ENCODE data around the gene FBXO41. TPM values are rescaled to one million over a fixed set of nuclear protein-coding genes. Genes with fewer than 3 reads are reported as not detected.
"Not testable (repeated sequence)": the region's sequence is repeated elsewhere in the genome, so short reads cannot be mapped to it uniquely, and the experiment has no call there.

The FBXO41 gene
- total RNA-seq, 1 donor from 2014 or later = 10.1 TPM

DNA sequence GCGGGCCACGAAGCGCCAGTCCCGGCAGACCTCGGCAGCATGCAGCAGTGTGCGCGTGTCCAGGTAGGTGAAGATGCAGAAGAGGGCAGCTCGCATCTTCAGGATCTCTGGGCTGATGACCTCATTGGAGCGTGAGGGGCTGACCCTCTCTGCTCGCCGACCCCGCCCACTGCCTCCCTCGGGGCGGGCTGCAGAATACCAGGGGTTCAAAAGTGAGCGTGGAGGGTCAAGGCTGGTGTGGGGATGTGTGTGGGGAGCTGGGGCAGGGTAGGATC, 20.0 kb downstream of the FBXO41 start:
- no peak for DNase-seq (ENCODE audit: low read depth)
- Histone ChIP-seq H4K20me1 (ENCODE audit: insufficient read depth, low read length) (peaks cover 27% of the 10 kb centered on the region), H3K9me3 (ENCODE audit: insufficient read depth, low read depth, low read length) (no peaks in the 10 kb centered on the region), H3K4me3 (ENCODE audit: insufficient read depth, low read depth, low read length) (no peak overlapping the region), H3K79me2 (ENCODE audit: insufficient read depth, low read length) (no peaks in the 10 kb centered on the region), H3K9ac (ENCODE audit: low read length) (no peak overlapping the region), H3K4me1 (ENCODE audit: insufficient read depth, low read length) (peaks cover 4% of the 10 kb centered on the region), H3K36me3 (ENCODE audit: insufficient read depth, low read length) (no peaks in the 10 kb centered on the region), H2AFZ (ENCODE audit: low read depth, low read length) (no peak overlapping the region), H3K4me2 (ENCODE audit: low read length) (no peak overlapping the region), H3K27me3 (ENCODE audit: insufficient read depth, low read length) (peaks cover 20% of the 10 kb centered on the region), H3K27ac (ENCODE audit: low read depth, low read length) (no peak overlapping the region)
- peaks cover 19% of the 10 kb centered on the region for H3K27me3 Mint-ChIP-seq (ENCODE audit: low read depth, unreplicated experiment)
- no peak overlapping the region for H3K27ac Mint-ChIP-seq (ENCODE audit: unreplicated experiment)
- peaks cover 14% of the 10 kb centered on the region for H3K4me1 Mint-ChIP-seq (ENCODE audit: low read depth, unreplicated experiment)
- H3K9me3 Mint-ChIP-seq (ENCODE audit: unreplicated experiment) = no peaks in the 10 kb centered on the region
- FAIRE-seq = no peak
- H3K36me3 Mint-ChIP-seq (ENCODE audit: low read depth, unreplicated experiment) = peaks cover 22% of the 10 kb centered on the region
- H3K4me3 Mint-ChIP-seq (ENCODE audit: unreplicated experiment) = no peak overlapping the region
- TF ChIP-seq, protein P1, sequence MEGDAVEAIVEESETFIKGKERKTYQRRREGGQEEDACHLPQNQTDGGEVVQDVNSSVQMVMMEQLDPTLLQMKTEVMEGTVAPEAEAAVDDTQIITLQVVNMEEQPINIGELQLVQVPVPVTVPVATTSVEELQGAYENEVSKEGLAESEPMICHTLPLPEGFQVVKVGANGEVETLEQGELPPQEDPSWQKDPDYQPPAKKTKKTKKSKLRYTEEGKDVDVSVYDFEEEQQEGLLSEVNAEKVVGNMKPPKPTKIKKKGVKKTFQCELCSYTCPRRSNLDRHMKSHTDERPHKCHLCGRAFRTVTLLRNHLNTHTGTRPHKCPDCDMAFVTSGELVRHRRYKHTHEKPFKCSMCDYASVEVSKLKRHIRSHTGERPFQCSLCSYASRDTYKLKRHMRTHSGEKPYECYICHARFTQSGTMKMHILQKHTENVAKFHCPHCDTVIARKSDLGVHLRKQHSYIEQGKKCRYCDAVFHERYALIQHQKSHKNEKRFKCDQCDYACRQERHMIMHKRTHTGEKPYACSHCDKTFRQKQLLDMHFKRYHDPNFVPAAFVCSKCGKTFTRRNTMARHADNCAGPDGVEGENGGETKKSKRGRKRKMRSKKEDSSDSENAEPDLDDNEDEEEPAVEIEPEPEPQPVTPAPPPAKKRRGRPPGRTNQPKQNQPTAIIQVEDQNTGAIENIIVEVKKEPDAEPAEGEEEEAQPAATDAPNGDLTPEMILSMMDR (IDR thresholded peaks at IDR 0.05; ENCODE audit: insufficient read depth, low read depth, low read length) = no peak
- TF ChIP-seq EZH2 (IDR thresholded peaks at IDR 0.05; ENCODE audit: insufficient read depth, low read length) = no peak

DNA sequence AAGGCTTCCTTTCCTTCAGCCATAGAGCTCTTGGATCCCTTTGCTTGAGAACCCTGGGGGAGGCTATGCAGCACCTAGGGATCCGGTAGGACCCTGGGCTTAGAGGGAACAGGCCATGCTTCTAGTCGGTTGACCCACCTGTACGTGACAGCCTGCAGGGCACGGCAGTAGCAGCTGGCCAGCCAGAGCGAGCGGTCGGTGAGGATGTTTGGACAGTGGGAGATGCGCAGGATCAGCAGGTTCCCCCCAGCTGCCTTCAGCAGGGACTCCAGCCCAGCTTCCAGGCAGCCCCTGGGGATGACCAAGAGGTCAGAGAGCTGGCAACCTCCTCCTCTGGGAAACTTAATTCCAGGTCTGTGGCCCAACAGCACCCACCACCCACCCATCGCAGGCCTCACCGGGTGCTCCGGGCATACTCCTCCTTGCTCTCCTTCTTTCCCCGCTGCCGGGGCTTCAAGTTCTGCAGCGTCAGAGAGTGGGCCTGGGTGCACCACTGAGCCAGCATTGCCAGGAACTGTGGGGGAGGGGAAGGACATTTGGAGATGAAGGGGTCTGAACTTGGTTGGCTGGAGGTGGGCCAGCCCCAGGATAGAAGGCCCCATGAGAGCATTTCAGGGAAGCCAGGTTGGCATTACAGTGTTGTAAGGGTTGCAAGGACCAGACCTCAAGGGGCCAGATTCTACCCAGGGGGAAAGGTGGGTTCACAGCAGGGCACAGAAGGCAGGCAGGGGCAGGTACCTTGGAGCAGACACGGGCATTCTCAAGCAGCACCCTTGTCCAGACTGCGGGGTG, 20.5 kb downstream of the FBXO41 start:
- Histone ChIP-seq H3K4me3 (ENCODE audit: insufficient read depth, low read depth, low read length) (no peak overlapping the region), H3K79me2 (ENCODE audit: insufficient read depth, low read length) (no peaks in the 10 kb centered on the region), H4K20me1 (ENCODE audit: insufficient read depth, low read length) (peaks cover 27% of the 10 kb centered on the region), H3K9ac (ENCODE audit: low read length) (no peak overlapping the region), H3K4me2 (ENCODE audit: low read length) (no peak overlapping the region), H3K4me1 (ENCODE audit: insufficient read depth, low read length) (no peaks in the 10 kb centered on the region), H3K36me3 (ENCODE audit: insufficient read depth, low read length) (no peaks in the 10 kb centered on the region), H2AFZ (ENCODE audit: low read depth, low read length) (no peak overlapping the region), H3K9me3 (ENCODE audit: insufficient read depth, low read depth, low read length) (no peaks in the 10 kb centered on the region), H3K27ac (ENCODE audit: low read depth, low read length) (no peak overlapping the region), H3K27me3 (ENCODE audit: insufficient read depth, low read length) (peaks cover 19% of the 10 kb centered on the region)
- Mint-ChIP-seq H3K36me3 (ENCODE audit: low read depth, unreplicated experiment) (peaks cover 26% of the 10 kb centered on the region), H3K27ac (ENCODE audit: unreplicated experiment) (no peak overlapping the region), H3K27me3 (ENCODE audit: low read depth, unreplicated experiment) (peaks cover 18% of the 10 kb centered on the region), H3K4me1 (ENCODE audit: low read depth, unreplicated experiment) (peaks cover 14% of the 10 kb centered on the region), H3K9me3 (ENCODE audit: unreplicated experiment) (no peaks in the 10 kb centered on the region), H3K4me3 (ENCODE audit: unreplicated experiment) (no peak overlapping the region)
- TF ChIP-seq EZH2 (IDR thresholded peaks at IDR 0.05; ENCODE audit: insufficient read depth, low read length) = no peak
- TF ChIP-seq, protein P1 (IDR thresholded peaks at IDR 0.05; ENCODE audit: insufficient read depth, low read depth, low read length) = no peak
- DNase-seq (ENCODE audit: low read depth) (no peak), FAIRE-seq (no peak)

DNA sequence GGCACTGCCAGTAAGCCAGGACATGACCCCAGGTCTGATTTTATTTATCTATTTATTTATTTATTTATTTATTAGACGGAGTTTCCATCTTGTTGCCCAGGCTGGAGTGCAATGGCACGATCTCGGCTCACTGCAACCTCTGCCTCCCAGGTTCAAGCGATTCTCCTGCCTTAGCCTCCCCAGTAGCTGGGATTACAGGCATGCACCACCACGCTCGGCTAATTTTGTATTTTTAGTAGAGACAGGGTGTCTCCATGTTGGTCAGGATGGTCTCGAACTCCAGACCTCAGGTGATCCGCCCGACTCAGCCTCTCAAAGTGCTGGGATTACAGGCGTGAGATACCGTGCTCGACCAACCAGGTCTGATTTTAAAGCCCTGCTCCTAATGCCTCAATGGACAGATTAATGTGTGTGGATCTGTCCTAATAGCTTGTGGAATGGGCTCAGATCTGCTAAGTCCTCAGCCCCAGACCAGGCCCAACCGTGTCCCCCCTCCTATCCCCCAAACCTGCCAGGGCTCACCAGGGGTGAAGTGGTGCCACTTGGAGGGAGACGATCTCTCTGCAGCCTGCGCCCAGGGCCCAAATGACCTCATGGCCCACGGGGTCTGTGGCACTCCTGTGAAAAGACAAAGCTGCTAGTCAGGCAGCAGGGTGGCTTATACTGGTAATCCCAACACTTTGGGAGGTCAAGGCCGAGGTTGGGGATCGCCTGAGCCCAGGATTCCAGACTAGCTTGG, 21.4 kb downstream of the FBXO41 start:
- not testable (repeated sequence) for H3K79me2 ChIP-seq (ENCODE audit: insufficient read depth, low read length); H3K36me3 ChIP-seq (ENCODE audit: insufficient read depth, low read length); H3K27ac ChIP-seq (ENCODE audit: low read depth, low read length); H3K9me3 ChIP-seq (ENCODE audit: insufficient read depth, low read depth, low read length); H3K27ac Mint-ChIP-seq (ENCODE audit: unreplicated experiment); H2AFZ ChIP-seq (ENCODE audit: low read depth, low read length); H3K4me1 Mint-ChIP-seq (ENCODE audit: low read depth, unreplicated experiment); DNase-seq (ENCODE audit: low read depth); H3K4me3 ChIP-seq (ENCODE audit: insufficient read depth, low read depth, low read length); H3K27me3 Mint-ChIP-seq (ENCODE audit: low read depth, unreplicated experiment); H3K9me3 Mint-ChIP-seq (ENCODE audit: unreplicated experiment); H3K9ac ChIP-seq (ENCODE audit: low read length); H3K4me1 ChIP-seq (ENCODE audit: insufficient read depth, low read length); FAIRE-seq; H3K4me3 Mint-ChIP-seq (ENCODE audit: unreplicated experiment); H3K4me2 ChIP-seq (ENCODE audit: low read length)
- peaks cover 20% of the 10 kb centered on the region for H3K36me3 Mint-ChIP-seq (ENCODE audit: low read depth, unreplicated experiment)
- H3K27me3 ChIP-seq (ENCODE audit: insufficient read depth, low read length) = peaks cover 10% of the 10 kb centered on the region
- H4K20me1 ChIP-seq (ENCODE audit: insufficient read depth, low read length) = peaks cover 18% of the 10 kb centered on the region

Measured in astrocyte (in vitro differentiated cells and primary cell).